ENCODE results near the gene USP15.

DNA sequence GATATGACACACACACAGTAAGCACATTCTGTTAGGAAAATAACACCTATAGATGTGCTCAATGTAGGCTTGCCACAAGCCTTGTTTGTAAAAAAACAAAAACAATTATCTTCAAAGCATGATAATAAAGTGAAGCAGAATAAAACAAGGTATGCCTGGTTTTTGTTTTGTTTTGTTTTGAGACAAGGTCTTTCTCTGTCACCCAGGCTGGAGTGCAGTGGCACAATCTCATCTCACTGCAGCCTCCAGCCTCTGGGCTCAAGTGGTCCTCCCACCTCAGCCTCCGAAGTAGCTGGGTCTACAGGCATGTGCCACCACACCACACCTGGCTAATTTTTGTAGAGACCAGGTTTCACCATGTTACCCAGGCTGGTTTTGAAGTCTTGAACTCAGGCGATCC is 154.0 kb downstream of the USP15 start:
- TF ChIP-seq, protein P1, sequence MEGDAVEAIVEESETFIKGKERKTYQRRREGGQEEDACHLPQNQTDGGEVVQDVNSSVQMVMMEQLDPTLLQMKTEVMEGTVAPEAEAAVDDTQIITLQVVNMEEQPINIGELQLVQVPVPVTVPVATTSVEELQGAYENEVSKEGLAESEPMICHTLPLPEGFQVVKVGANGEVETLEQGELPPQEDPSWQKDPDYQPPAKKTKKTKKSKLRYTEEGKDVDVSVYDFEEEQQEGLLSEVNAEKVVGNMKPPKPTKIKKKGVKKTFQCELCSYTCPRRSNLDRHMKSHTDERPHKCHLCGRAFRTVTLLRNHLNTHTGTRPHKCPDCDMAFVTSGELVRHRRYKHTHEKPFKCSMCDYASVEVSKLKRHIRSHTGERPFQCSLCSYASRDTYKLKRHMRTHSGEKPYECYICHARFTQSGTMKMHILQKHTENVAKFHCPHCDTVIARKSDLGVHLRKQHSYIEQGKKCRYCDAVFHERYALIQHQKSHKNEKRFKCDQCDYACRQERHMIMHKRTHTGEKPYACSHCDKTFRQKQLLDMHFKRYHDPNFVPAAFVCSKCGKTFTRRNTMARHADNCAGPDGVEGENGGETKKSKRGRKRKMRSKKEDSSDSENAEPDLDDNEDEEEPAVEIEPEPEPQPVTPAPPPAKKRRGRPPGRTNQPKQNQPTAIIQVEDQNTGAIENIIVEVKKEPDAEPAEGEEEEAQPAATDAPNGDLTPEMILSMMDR (IDR thresholded peaks at IDR 0.05; ENCODE audit: poor library complexity), result no peak
- TF ChIP-seq EZH2phosphoT487 (IDR thresholded peaks at IDR 0.05; ENCODE audit: low read depth, severe bottlenecking, unreplicated experiment) (no peak), EZH2 (IDR thresholded peaks at IDR 0.05; ENCODE audit: borderline replicate concordance) (no peak)
